Measurements from ENCODE around the gene CDKN3.
"Not testable (repeated sequence)": the region's sequence is repeated elsewhere in the genome, so short reads cannot be mapped to it uniquely, and the experiment has no call there.

Gene CDKN3

GRCh38 chr14:54425068-54425467 lies 28.3 kb downstream of the CDKN3 start:
- no peak for DNase-seq

GRCh38 chr14:54425537-54426274 lies 28.9 kb downstream of the CDKN3 start:
- DNase-seq = no peak

- no peak for DNase-seq
Observed at GRCh38 chr14:54427871-54428270, 31.1 kb downstream of the CDKN3 start.

GRCh38 chr14:54428527-54428926 lies 31.7 kb downstream of the CDKN3 start:
- DNase-seq = no peak

GRCh38 chr14:54435500-54435981 lies 38.7 kb downstream of the CDKN3 start:
- no peak for DNase-seq

GRCh38 chr14:54437954-54438353 lies 41.1 kb downstream of the CDKN3 start:
- DNase-seq = not testable (repeated sequence)

- DNase-seq = no peak
Observed at GRCh38 chr14:54438703-54439102, 41.9 kb downstream of the CDKN3 start.

GRCh38 chr14:54440037-54440436 lies 43.2 kb downstream of the CDKN3 start:
- no peak for DNase-seq

GRCh38 chr14:54440476-54440872 lies 43.7 kb downstream of the CDKN3 start:
- peak in 1 of 2 experiments; percentile 43 for DNase-seq

GRCh38 chr14:54440873-54441868 lies 44.4 kb downstream of the CDKN3 start, which contains the start of gene CNIH1:
Gene CNIH1, minus strand, starts transcription at chr14:54441374. Its CDS starts 47 bp downstream, at chr14:54441327.
- peak; percentile 86 to 88 for DNase-seq

GRCh38 chr14:54442961-54443360 lies 46.2 kb downstream of the CDKN3 start:
- not testable (repeated sequence) for DNase-seq

- no peak for DNase-seq
Observed at GRCh38 chr14:54443981-54444380, 47.2 kb downstream of the CDKN3 start.

- no peak for DNase-seq
Observed at GRCh38 chr14:54444681-54445080, 47.9 kb downstream of the CDKN3 start.

GRCh38 chr14:54446161-54446693 lies 49.4 kb downstream of the CDKN3 start:
- peak in 1 of 2 experiments; percentile 20 for DNase-seq

- DNase-seq = peak; percentile 21 to 32
Observed at GRCh38 chr14:54447231-54447692, 50.5 kb downstream of the CDKN3 start.

- DNase-seq = peak; percentile 18 to 50
Observed at GRCh38 chr14:54450535-54450934, 53.7 kb downstream of the CDKN3 start.

- DNase-seq = no peak
Observed at GRCh38 chr14:54451121-54451601, 54.4 kb downstream of the CDKN3 start.

GRCh38 chr14:54451961-54452360 lies 55.2 kb downstream of the CDKN3 start:
- no peak for DNase-seq

GRCh38 chr14:54453252-54453651 lies 56.4 kb downstream of the CDKN3 start:
- DNase-seq = no peak

- DNase-seq = not testable (repeated sequence)
Observed at GRCh38 chr14:54453990-54454389, 57.2 kb downstream of the CDKN3 start.

GRCh38 chr14:54455363-54455762 lies 58.6 kb downstream of the CDKN3 start:
- no peak for DNase-seq

GRCh38 chr14:54456820-54457608 lies 60.2 kb downstream of the CDKN3 start:
- DNase-seq = not testable (repeated sequence)
